Smooth muscle cell (in vitro differentiated cells): ENCODE measurements around the gene AGAP1. TPM values are rescaled to one million over a fixed set of nuclear protein-coding genes. Genes with fewer than 3 reads are reported as not detected.

Experiments
- DNase-seq: peaks from one replicate; lab custom pipeline; 2025; ENCODE audit not compliant: unreplicated experiment; lab: John Stamatoyannopoulos, UW
- H2AFZ ChIP-seq: fragments of 200-600 bp; sonication (generic); 2 replicates; pipeline ENCODE4 v1.6.0; 2016; ENCODE audit warnings: antibody characterized with exemption, low read depth, mild to moderate bottlenecking
- H3F3A ChIP-seq: fragments of 200-600 bp; sonication (generic); 2 replicates; pipeline ENCODE4 v1.6.0; 2017; ENCODE audit warnings: antibody characterized with exemption, low read depth
- H3K27ac ChIP-seq: fragments of 200-600 bp; sonication (generic); 2 replicates; pipeline ENCODE4 v1.5.1; 2016; ENCODE audit warnings: low read depth, mild to moderate bottlenecking
- H3K27me3 ChIP-seq: fragments of 200-600 bp; sonication (generic); 2 replicates; pipeline ENCODE4 v1.6.1; 2016; ENCODE audit warnings: low read depth, mild to moderate bottlenecking
- H3K36me3 ChIP-seq: fragments of 200-600 bp; sonication (generic); 2 replicates; pipeline ENCODE4 v1.5.1; 2016; ENCODE audit warnings: low read depth
- H3K4me1 ChIP-seq: fragments of 200-600 bp; sonication (generic); 2 replicates; pipeline ENCODE4 v1.5.1; 2016; ENCODE audit warnings: low read depth
- H3K4me2 ChIP-seq: fragments of 200-600 bp; sonication (generic); 2 replicates; pipeline ENCODE4 v1.6.0; 2016; ENCODE audit warnings: mild to moderate bottlenecking
- H3K4me3 ChIP-seq: fragments of 200-600 bp; sonication (generic); 2 replicates; pipeline ENCODE4 v1.5.1; 2016; ENCODE audit warnings: mild to moderate bottlenecking
- H3K79me2 ChIP-seq: fragments of 200-600 bp; sonication (generic); 2 replicates; pipeline ENCODE4 v1.6.0; 2016; ENCODE audit warnings: low read depth, mild to moderate bottlenecking
- H3K9ac ChIP-seq: fragments of 200-600 bp; sonication (generic); 2 replicates; pipeline ENCODE4 v1.6.0; 2016; ENCODE audit warnings: low read depth
- H3K9me3 ChIP-seq: fragments of 200-600 bp; sonication (generic); replicated peaks from 2 replicates; pipeline ENCODE4 v1.5.1; 2016; ENCODE audit warnings: low read depth
- H4K20me1 ChIP-seq: fragments of 200-600 bp; sonication (generic); 2 replicates; pipeline ENCODE4 v1.6.0; 2016; ENCODE audit warnings: low read depth
- WGBS: methylation state at CpG from one replicate; pipeline ENCODE4 v1.1.7; 2016; ENCODE audit warnings: low lambda C conversion rate; 5-methylcytosine and 5-hydroxymethylcytosine counted together
- polyA plus RNA-seq: library from polyadenylated mRNA; unstranded; fragments of >200 nt; fragmentation: Nextera tagmentation; extraction: Ambion mirVana; gene quantifications from 2 replicates; pipeline ENCODE4 v1.2.1, GENCODE V29; 2016
- total RNA-seq: library from RNA; depleted of rRNA; stranded (reverse); fragments of >200 nt; gene quantifications from 2 replicates; pipeline ENCODE4 v1.2.3, GENCODE V29; 2014
- TF ChIP-seq, protein P1 (sequence below): fragments of 200-600 bp; sonication (generic); IDR thresholded peaks from 2 replicates; pipeline ENCODE4 v1.5.1; 2017; ENCODE audit warnings: borderline replicate concordance, mild to moderate bottlenecking, antibody characterized with exemption; ENCODE audit not compliant: insufficient read depth, poor library complexity, severe bottlenecking

AGAP1 gene
- total and polyA plus RNA-seq, 2 experiments from 2014 or later = 3.9 to 9.8 TPM

GRCh38 chr2:235596272-235596671 is 102.4 kb downstream of the AGAP1 start:
- Histone ChIP-seq H2AFZ (no peak overlapping the region), H3K36me3 (no peaks in the 10 kb centered on the region), H3K4me1 (no peaks in the 10 kb centered on the region), H3K9me3 (no peaks in the 10 kb centered on the region), H3K27ac (no peak overlapping the region), H3K4me2 (no peak overlapping the region), H3K27me3 (no peaks in the 10 kb centered on the region), H3K79me2 (peaks cover 8% of the 10 kb centered on the region), H4K20me1 (peaks cover 98% of the 10 kb centered on the region), H3K4me3 (no peak overlapping the region), H3K9ac (no peak overlapping the region), H3F3A (no peaks in the 10 kb centered on the region)
- DNase-seq = no peak
- TF ChIP-seq, protein P1, sequence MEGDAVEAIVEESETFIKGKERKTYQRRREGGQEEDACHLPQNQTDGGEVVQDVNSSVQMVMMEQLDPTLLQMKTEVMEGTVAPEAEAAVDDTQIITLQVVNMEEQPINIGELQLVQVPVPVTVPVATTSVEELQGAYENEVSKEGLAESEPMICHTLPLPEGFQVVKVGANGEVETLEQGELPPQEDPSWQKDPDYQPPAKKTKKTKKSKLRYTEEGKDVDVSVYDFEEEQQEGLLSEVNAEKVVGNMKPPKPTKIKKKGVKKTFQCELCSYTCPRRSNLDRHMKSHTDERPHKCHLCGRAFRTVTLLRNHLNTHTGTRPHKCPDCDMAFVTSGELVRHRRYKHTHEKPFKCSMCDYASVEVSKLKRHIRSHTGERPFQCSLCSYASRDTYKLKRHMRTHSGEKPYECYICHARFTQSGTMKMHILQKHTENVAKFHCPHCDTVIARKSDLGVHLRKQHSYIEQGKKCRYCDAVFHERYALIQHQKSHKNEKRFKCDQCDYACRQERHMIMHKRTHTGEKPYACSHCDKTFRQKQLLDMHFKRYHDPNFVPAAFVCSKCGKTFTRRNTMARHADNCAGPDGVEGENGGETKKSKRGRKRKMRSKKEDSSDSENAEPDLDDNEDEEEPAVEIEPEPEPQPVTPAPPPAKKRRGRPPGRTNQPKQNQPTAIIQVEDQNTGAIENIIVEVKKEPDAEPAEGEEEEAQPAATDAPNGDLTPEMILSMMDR = no peak
- WGBS = 89% methylated on average over 4 of the region's 4 CpGs

DNA sequence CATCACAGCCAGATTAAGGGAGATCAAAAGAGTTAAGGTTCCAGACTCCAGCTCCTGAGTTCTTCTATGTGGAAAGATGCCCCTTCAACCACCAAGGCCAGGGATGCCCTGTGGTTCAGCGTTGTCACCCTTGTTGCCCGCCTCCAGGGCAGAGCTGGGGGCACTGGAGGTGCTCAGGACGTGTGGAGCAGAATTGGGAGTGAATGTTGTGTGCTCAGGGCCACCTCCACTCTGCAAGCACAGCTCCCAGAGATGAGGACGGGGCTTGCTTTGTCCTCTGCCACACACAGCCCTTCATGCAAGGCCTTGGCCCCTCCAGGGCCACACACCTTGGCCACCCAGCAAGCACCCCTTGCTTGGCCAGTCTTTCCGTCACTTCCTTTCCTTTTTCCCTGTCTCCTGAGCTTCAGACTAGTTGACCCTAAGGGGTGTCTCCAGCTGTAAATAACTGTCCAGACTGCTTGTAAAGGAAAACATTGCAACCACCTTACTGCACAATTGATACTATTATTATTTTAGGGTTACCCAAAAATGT is 103.3 kb downstream of the AGAP1 start:
- Histone ChIP-seq H3K4me3 (no peak overlapping the region), H3K4me1 (no peaks in the 10 kb centered on the region), H3K4me2 (no peak overlapping the region), H4K20me1 (peaks cover 98% of the 10 kb centered on the region), H3K27me3 (no peaks in the 10 kb centered on the region), H3K9ac (no peak overlapping the region), H3K79me2 (peaks cover 8% of the 10 kb centered on the region), H2AFZ (no peak overlapping the region), H3K36me3 (no peaks in the 10 kb centered on the region), H3F3A (no peaks in the 10 kb centered on the region), H3K27ac (no peak overlapping the region), H3K9me3 (no peaks in the 10 kb centered on the region)
- TF ChIP-seq, protein P1 = no peak
- 95% methylated on average over 5 of the region's 5 CpGs for WGBS
- DNase-seq = no peak

DNA sequence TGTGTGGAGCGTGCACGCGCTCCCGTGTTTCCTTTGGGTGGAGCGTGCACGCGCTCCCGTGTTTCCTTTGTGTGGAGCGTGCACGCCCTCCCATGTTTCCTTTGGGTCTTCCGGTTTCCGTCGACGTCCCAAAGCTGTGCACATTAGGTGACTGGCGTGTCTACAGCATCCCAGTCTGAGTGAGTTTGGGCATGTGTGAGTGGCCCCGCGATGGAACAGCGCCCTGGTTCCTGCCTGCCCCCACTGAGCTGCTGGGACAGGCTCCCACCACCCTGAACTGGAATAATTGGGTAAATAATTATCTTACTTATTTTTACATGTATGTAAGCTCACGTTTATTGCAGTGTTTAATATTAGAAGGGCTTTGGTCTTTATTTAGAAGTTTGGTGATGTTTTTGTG is 104.2 kb downstream of the AGAP1 start:
- WGBS = 95% methylated on average over 9 of the region's 19 CpGs

More for the DNA sequence above, 104.2 kb downstream of the AGAP1 start:
- H3K4me2 ChIP-seq = no peak overlapping the region
- H2AFZ ChIP-seq = no peak overlapping the region
- H3K9ac ChIP-seq = no peak overlapping the region
- peaks cover 95% of the 10 kb centered on the region for H4K20me1 ChIP-seq
- TF ChIP-seq, protein P1 = no peak
- H3K4me3 ChIP-seq = no peak overlapping the region
- H3K27ac ChIP-seq = no peak overlapping the region
- no peaks in the 10 kb centered on the region for H3K9me3 ChIP-seq
- H3K27me3 ChIP-seq = no peaks in the 10 kb centered on the region
- H3K79me2 ChIP-seq = peaks cover 8% of the 10 kb centered on the region
- H3K36me3 ChIP-seq = no peaks in the 10 kb centered on the region
- no peak for DNase-seq
- H3K4me1 ChIP-seq = no peaks in the 10 kb centered on the region
- H3F3A ChIP-seq = no peaks in the 10 kb centered on the region
